HL-60 (cell line): ENCODE data around the gene SLC38A4.

Experiments
- GABPA ChIP-seq: IDR thresholded peaks from 2 replicates; pipeline ENCODE4 v1.6.1; 2012; ENCODE audit warnings: low read depth
- POLR2AphosphoS5 ChIP-seq: IDR thresholded peaks from 2 replicates; pipeline ENCODE4 v1.6.1; 2012; ENCODE audit warnings: low read depth
- REST ChIP-seq: IDR thresholded peaks from 2 replicates; pipeline ENCODE4 v1.6.1; 2012; ENCODE audit warnings: low read depth; ENCODE audit not compliant: insufficient replicate concordance
- SPI1 ChIP-seq: IDR thresholded peaks from 2 replicates; pipeline ENCODE4 v1.6.1; 2012; ENCODE audit warnings: low read depth, mild to moderate bottlenecking, borderline replicate concordance
- TF ChIP-seq, protein P1 (sequence below): IDR thresholded peaks from one replicate; pipeline ENCODE4 v1.5.1; 2011; ENCODE audit warnings: low read length, control low read depth, inconsistent platforms; ENCODE audit not compliant: insufficient read depth

GRCh38 chr12:46818642-46819041 lies 7.2 kb downstream of the SLC38A4 start:
- TF ChIP-seq, protein P1, sequence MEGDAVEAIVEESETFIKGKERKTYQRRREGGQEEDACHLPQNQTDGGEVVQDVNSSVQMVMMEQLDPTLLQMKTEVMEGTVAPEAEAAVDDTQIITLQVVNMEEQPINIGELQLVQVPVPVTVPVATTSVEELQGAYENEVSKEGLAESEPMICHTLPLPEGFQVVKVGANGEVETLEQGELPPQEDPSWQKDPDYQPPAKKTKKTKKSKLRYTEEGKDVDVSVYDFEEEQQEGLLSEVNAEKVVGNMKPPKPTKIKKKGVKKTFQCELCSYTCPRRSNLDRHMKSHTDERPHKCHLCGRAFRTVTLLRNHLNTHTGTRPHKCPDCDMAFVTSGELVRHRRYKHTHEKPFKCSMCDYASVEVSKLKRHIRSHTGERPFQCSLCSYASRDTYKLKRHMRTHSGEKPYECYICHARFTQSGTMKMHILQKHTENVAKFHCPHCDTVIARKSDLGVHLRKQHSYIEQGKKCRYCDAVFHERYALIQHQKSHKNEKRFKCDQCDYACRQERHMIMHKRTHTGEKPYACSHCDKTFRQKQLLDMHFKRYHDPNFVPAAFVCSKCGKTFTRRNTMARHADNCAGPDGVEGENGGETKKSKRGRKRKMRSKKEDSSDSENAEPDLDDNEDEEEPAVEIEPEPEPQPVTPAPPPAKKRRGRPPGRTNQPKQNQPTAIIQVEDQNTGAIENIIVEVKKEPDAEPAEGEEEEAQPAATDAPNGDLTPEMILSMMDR: no peak
- TF ChIP-seq POLR2AphosphoS5: no peak
- TF ChIP-seq GABPA: no peak
- TF ChIP-seq SPI1: no peak
- TF ChIP-seq REST: no peak
